K562 (cell line): Measurements from ENCODE around the gene IRAK3. TPM values are rescaled to one million over a fixed set of nuclear protein-coding genes. Genes with fewer than 3 reads are reported as not detected.

Experiments
- ATAC-seq: fragments of 200-7000 bp; cut with Tn5 transposase; 3 replicates; pipeline ENCODE4 v1.9.1; 2020; ENCODE audit warnings: moderate library complexity
- BruUV-seq: library from RNA; stranded (reverse); fragments of 400-500 nt; replicated peaks from 2 replicates; lab custom pipeline; 2021; lab: Mats Ljungman, UMichigan
- CTCF ChIA-PET: fragments of 300-600 bp; formaldehyde crosslinking; extraction: SDS; loops from one replicate; lab custom pipeline; 2021; ENCODE audit warnings: low intra/inter-chr PET ratio; lab: Yijun Ruan, JAX
- POLR2A ChIA-PET: fragments of 300-600, 350-650 bp; sonication (Branson Sonifier 250); formaldehyde crosslinking; extraction: SDS; loops from one replicate; lab custom pipeline; 2021; ENCODE audit warnings: antibody characterized with exemption, inconsistent platforms; lab: Yijun Ruan, JAX
- DNase-seq, 4 experiments: peaks; one replicate each; pipeline versions ENCODE4 v3.0.0 to v3.0.0-alpha.2; 2011 to 2018; ENCODE audit warnings: low spot score in 3 of 4, mixed read lengths in 3 of 4; ENCODE audit errors: extremely low read depth in 1 of 4
- FAIRE-seq: peaks from 2 replicates; lab custom pipeline; 2011; peaks lifted over from hg19 to GRCh38; lab: Jason Lieb, UNC
- H2AFZ ChIP-seq: 2 replicates; pipeline ENCODE4 v1.6.0; 2011; ENCODE audit warnings: low read depth, low read length, control low read depth, inconsistent platforms
- H3K27ac ChIP-seq: fragments of 200-600 bp; 3 replicates; pipeline ENCODE4 v1.8.0; 2011; ENCODE audit warnings: low read depth, mild to moderate bottlenecking, control low read depth, inconsistent platforms, low read length, moderate library complexity, mixed read lengths; ENCODE audit errors: extremely low read depth
- H3K27me3 ChIP-seq, 2 experiments: fragments of 300-600 bp in 1 of 2; 2 replicates in 1 of 2; 3 replicates in 1 of 2; pipeline versions ENCODE4 v1.6.0 to v1.8.0; 2011; ENCODE audit warnings: inconsistent platforms in 2 of 2, low read length in 2 of 2, mild to moderate bottlenecking in 1 of 2, mixed read lengths in 1 of 2, moderate library complexity in 1 of 2; ENCODE audit not compliant: control insufficient read depth in 2 of 2, insufficient read depth in 2 of 2
- H3K36me3 ChIP-seq: fragments of 300-600 bp; 3 replicates; pipeline ENCODE4 v1.8.0; 2011; ENCODE audit warnings: mild to moderate bottlenecking, low read length, inconsistent platforms; ENCODE audit not compliant: control insufficient read depth, insufficient read depth
- H3K4me1 ChIP-seq, 2 experiments: fragments of 200-600 bp in 1 of 2; replicated peaks in 1 of 2; 2 replicates in 1 of 2; 3 replicates in 1 of 2; pipeline versions ENCODE4 v1.5.1 to v1.8.0; 2011; ENCODE audit warnings: inconsistent platforms in 2 of 2, low read length in 2 of 2, mild to moderate bottlenecking in 1 of 2, mixed read lengths in 1 of 2, moderate library complexity in 1 of 2; ENCODE audit not compliant: control insufficient read depth in 2 of 2, insufficient read depth in 2 of 2
- H3K4me2 ChIP-seq: 2 replicates; pipeline ENCODE4 v1.6.1; 2011; ENCODE audit warnings: low read length, control low read depth, inconsistent platforms, mixed read lengths; ENCODE audit not compliant: insufficient read depth
- H3K4me3 ChIP-seq: fragments of 200-600 bp; sonication (generic), shearing (Covaris generic); 2 replicates; pipeline ENCODE4 v1.5.1; 2016; ENCODE audit warnings: control low read depth, inconsistent platforms
- H3K79me2 ChIP-seq: fragments of 200-600 bp; 3 replicates; pipeline ENCODE4 v1.8.0; 2011; ENCODE audit warnings: low read length, inconsistent platforms; ENCODE audit not compliant: control insufficient read depth, insufficient read depth
- H3K9ac ChIP-seq, 2 experiments: 2 replicates each; pipeline versions ENCODE4 v1.6.0 to v1.6.1; 2011; ENCODE audit warnings: low read depth in 2 of 2, low read length in 2 of 2, control low read depth in 1 of 2, inconsistent platforms in 1 of 2, mild to moderate bottlenecking in 1 of 2, mixed read lengths in 1 of 2; ENCODE audit not compliant: insufficient read depth in 1 of 2
- H3K9me1 ChIP-seq: one replicate; pipeline ENCODE4 v1.6.0; 2011; ENCODE audit warnings: inconsistent platforms, mild to moderate bottlenecking, low read length, moderate library complexity; ENCODE audit not compliant: control insufficient read depth, insufficient read depth
- H3K9me3 ChIP-seq: replicated peaks from 2 replicates; pipeline ENCODE4 v1.5.1; 2011; ENCODE audit warnings: low read depth, low read length, inconsistent platforms; ENCODE audit not compliant: control insufficient read depth, insufficient read depth
- H4K20me1 ChIP-seq: replicated peaks from 2 replicates; pipeline ENCODE4 v1.6.1; 2011; ENCODE audit warnings: low read length, inconsistent platforms, mixed read lengths; ENCODE audit not compliant: control insufficient read depth, insufficient read depth
- C11orf30 ChIP-seq: fragments of 450-650 bp; IDR thresholded peaks from 2 replicates; pipeline ENCODE4 v1.6.1; 2016; ENCODE audit warnings: low read depth, mild to moderate bottlenecking
- ELF1 ChIP-seq: fragments of 200-800 bp; sonication (Bioruptor generic); IDR thresholded peaks from 2 replicates; pipeline ENCODE4 v1.6.1; 2016; ENCODE audit warnings: missing genetic modification characterization, missing compliant biosample characterization
- MAFG ChIP-seq: fragments of 450-650 bp; conservative IDR thresholded peaks from 2 replicates; pipeline ENCODE4 v1.6.1; 2016; ENCODE audit warnings: missing genetic modification characterization, missing compliant biosample characterization
- UBTF ChIP-seq, 2 experiments: IDR thresholded peaks; 2 replicates each; pipeline ENCODE4 v1.6.1; 2012; ENCODE audit warnings: improper control_type of control experiment in 2 of 2, low read depth in 2 of 2, low read length in 2 of 2, borderline replicate concordance in 1 of 2
- ZNF316 ChIP-seq: fragments of 450-650 bp; IDR thresholded peaks from 2 replicates; pipeline ENCODE4 v1.6.1; 2016
- ZNF512 ChIP-seq: IDR thresholded peaks from 2 replicates; pipeline ENCODE4 v1.6.1; 2016; ENCODE audit warnings: missing genetic modification characterization, missing compliant biosample characterization
- ZNF586 ChIP-seq: fragments of 450-650 bp; formaldehyde crosslinking; conservative IDR thresholded peaks from 2 replicates; pipeline ENCODE4 v1.4.0; 2020; ENCODE audit warnings: mild to moderate bottlenecking, moderate library complexity
- in situ Hi-C: fragments of 300-500 bp; cut with MboI; formaldehyde crosslinking; loops from 4 replicates; pipeline ENCODE4 v1.15.0; 2018; ENCODE audit warnings: inconsistent platforms, mixed read lengths
- intact Hi-C: fragments of 100-400 bp; cut with micrococcal nuclease; formaldehyde crosslinking; loops from 2 replicates; pipeline ENCODE4 v1.14.2; 2022
- polyA plus RNA-seq, 8 experiments: library from polyadenylated mRNA; depleted of rRNA in 4 of 8; stranded (reverse) in 5 of 8; unstranded in 3 of 8; fragments of >200 nt; fragmentation: Nextera tagmentation in 2 of 8; fragmentation: Illumina TruSeq in 1 of 8; extraction: Ambion mirVana in 2 of 8; extraction: Trizol in 1 of 8; gene quantifications; 2 replicates each; pipeline versions ENCODE4 v1.2.1 to v1.2.3, GENCODE V29; 2011 to 2014; ENCODE audit warnings: inconsistent platforms in 1 of 8, missing spikeins in 1 of 8
- total RNA-seq, 7 experiments: library from RNA; depleted of rRNA in 6 of 7; stranded (reverse); fragments of >200 nt in 6 of 7; fragmentation: Illumina TruSeq in 2 of 7; extraction: Trizol in 2 of 7; gene quantifications; 2 replicates each; pipeline versions ENCODE4 v1.2.1 to v1.2.3, GENCODE V29; 2011 to 2021; ENCODE audit warnings: low replicate concordance in 1 of 7

IRAK3 gene
- total and polyA plus RNA-seq, 9 of the 15 experiments (the other 6 are each of a cell fraction or from before 2014, with no cell fraction given): 0.06 to 0.09 (median 0.07) TPM; not detected in 6

- ChIA-PET CTCF (no interaction called here), POLR2A (no interaction called here)
- ATAC-seq (no peak), FAIRE-seq (no peak), DNase-seq (no peak)
- BruUV-seq: no TSS peak
- H3K4me3 ChIP-seq: no peak overlapping the region
- H2AFZ ChIP-seq: no peak overlapping the region
- no peaks in the 10 kb centered on the region for H3K9me3 ChIP-seq
- H4K20me1 ChIP-seq: no peaks in the 10 kb centered on the region
- no peak overlapping the region for H3K27ac ChIP-seq
- no peaks in the 10 kb centered on the region for H3K9me1 ChIP-seq
- intact Hi-C loops: no loop called here
- TF ChIP-seq ELF1 (tag) (no peak), UBTF (IDR thresholded peaks at IDR 0.05; ENCODE audit: borderline replicate concordance in 1 of 2, low read depth in 2 of 2, low read length in 2 of 2) (no peak), ZNF512 (tag) (no peak), MAFG (0 out of 2 replicates have a peak, but pooled peaks have one; percentile 52), ZNF316 (peak; percentile 87), C11orf30 (peak; percentile 65), ZNF586 (CRISPR knock-in tag) (no peak)
- no peak overlapping the region for H3K4me2 ChIP-seq
- no peaks in the 10 kb centered on the region for H3K4me1 ChIP-seq
- H3K79me2 ChIP-seq: no peaks in the 10 kb centered on the region
- H3K27me3 ChIP-seq: no peaks in the 10 kb centered on the region; a peak in 2 of 5 replicates
- in situ Hi-C loops: no loop called here
- H3K9ac ChIP-seq: no peak overlapping the region
- H3K36me3 ChIP-seq: no peaks in the 10 kb centered on the region
Observed at GRCh38 chr12:66228462-66228861, 39.4 kb downstream of the IRAK3 start.
